HepG2 (cell line): Measurements from ENCODE around the gene MAP3K4. TPM values are rescaled to one million over a fixed set of nuclear protein-coding genes. Genes with fewer than 3 reads are reported as not detected.

Source experiments
- ATAC-seq: fragments of 200-7000 bp; cut with Tn5 transposase; 3 replicates; pipeline ENCODE4 v1.9.1; 2020; ENCODE audit warnings: mild to moderate bottlenecking, moderate library complexity
- BruUV-seq: library from RNA; stranded (reverse); fragments of 400-500 nt; replicated peaks from 2 replicates; lab custom pipeline; 2021; lab: Mats Ljungman, UMichigan
- CTCF ChIA-PET: fragments of 300-600 bp; formaldehyde crosslinking; extraction: SDS; loops from one replicate; lab custom pipeline; 2021; ENCODE audit warnings: low total read pairs, inconsistent platforms, low intra/inter-chr PET ratio; lab: Yijun Ruan, JAX
- POLR2A ChIA-PET: fragments of 350-600 bp; sonication (Branson Sonifier 250); formaldehyde crosslinking; loops from one replicate; lab custom pipeline; 2020; ENCODE audit warnings: antibody characterized with exemption, inconsistent platforms; lab: Yijun Ruan, JAX
- DNase-seq: peaks from one replicate; pipeline ENCODE4 v3.0.0-alpha.2; 2015; ENCODE audit warnings: low spot score
- FAIRE-seq: peaks from 3 replicates; lab custom pipeline; 2011; peaks lifted over from hg19 to GRCh38; lab: Jason Lieb, UNC
- H2AFZ ChIP-seq: one replicate; pipeline ENCODE4 v1.6.1; 2011; ENCODE audit warnings: low read length, inconsistent platforms
- H3K27ac ChIP-seq: fragments of 300-600 bp; 3 replicates; pipeline ENCODE4 v1.8.0; 2011; ENCODE audit warnings: mixed run types, mild to moderate bottlenecking, mixed read lengths, low read length, inconsistent platforms; ENCODE audit not compliant: insufficient read depth; ENCODE audit errors: extremely low read length
- H3K27me3 ChIP-seq, 2 experiments: fragments of 200-600 bp in 1 of 2; 2 replicates in 1 of 2; 3 replicates in 1 of 2; pipeline versions ENCODE4 v1.6.0 to v1.8.0; 2011; ENCODE audit warnings: low read length in 2 of 2, mild to moderate bottlenecking in 2 of 2, moderate library complexity in 2 of 2, inconsistent platforms in 1 of 2; ENCODE audit not compliant: insufficient read depth in 2 of 2, control insufficient read depth in 1 of 2
- H3K36me3 ChIP-seq, 2 experiments: fragments of 200-600 bp in 1 of 2; replicated peaks in 1 of 2; 2 replicates in 1 of 2; 3 replicates in 1 of 2; pipeline versions ENCODE4 v1.5.1 to v1.8.0; 2011; ENCODE audit warnings: low read length in 2 of 2, inconsistent platforms in 1 of 2; ENCODE audit not compliant: insufficient read depth in 2 of 2, control insufficient read depth in 1 of 2
- H3K4me1 ChIP-seq: 2 replicates; pipeline ENCODE4 v1.5.1; 2012; ENCODE audit warnings: low read length, inconsistent platforms; ENCODE audit not compliant: insufficient read depth
- H3K4me2 ChIP-seq: 2 replicates; pipeline ENCODE4 v1.6.0; 2011; ENCODE audit warnings: low read depth, low read length, inconsistent platforms
- H3K4me3 ChIP-seq, 3 experiments: fragments of 200-600 bp in 1 of 3; sonication (generic), shearing (Covaris generic) in 1 of 3; replicated peaks in 1 of 3; 2 replicates each; pipeline ENCODE4 v1.5.1; 2011 to 2016; ENCODE audit warnings: low read length in 3 of 3, inconsistent platforms in 2 of 3, low read depth in 2 of 3, mild to moderate bottlenecking in 2 of 3, control low read depth in 1 of 3, mixed read lengths in 1 of 3; ENCODE audit not compliant: insufficient read depth in 1 of 3
- H3K79me2 ChIP-seq: one replicate; pipeline ENCODE4 v1.6.1; 2011; ENCODE audit warnings: low read length, inconsistent platforms; ENCODE audit not compliant: insufficient read depth
- H3K9ac ChIP-seq: 2 replicates; pipeline ENCODE4 v1.6.0; 2011; ENCODE audit warnings: mild to moderate bottlenecking, low read depth, low read length, inconsistent platforms; ENCODE audit not compliant: insufficient read depth
- H3K9me3 ChIP-seq: 2 replicates; pipeline ENCODE4 v1.5.1; 2012; ENCODE audit warnings: mild to moderate bottlenecking, low read length
- H4K20me1 ChIP-seq: 2 replicates; pipeline ENCODE4 v1.6.0; 2011; ENCODE audit warnings: inconsistent platforms, mild to moderate bottlenecking, low read length, moderate library complexity; ENCODE audit not compliant: insufficient read depth
- ARID2 ChIP-seq: sonication (generic); formaldehyde crosslinking; IDR thresholded peaks from 2 replicates; pipeline ENCODE4 v1.8.1; 2022; ENCODE audit warnings: mild to moderate bottlenecking, missing genetic modification reagents, borderline replicate concordance
- ASH2L ChIP-seq: fragments of 300-600, 200-600 bp; sonication (generic); IDR thresholded peaks from 2 replicates; pipeline ENCODE4 v1.7.0; 2017; ENCODE audit warnings: low read depth, mild to moderate bottlenecking, moderate library complexity, mixed read lengths, low read length; ENCODE audit not compliant: insufficient read length
- GABPB1 ChIP-seq: IDR thresholded peaks from 2 replicates; pipeline ENCODE4 v1.6.1; 2016; ENCODE audit warnings: mild to moderate bottlenecking, missing genetic modification reagents, moderate library complexity, missing compliant biosample characterization
- GLI4 ChIP-seq: sonication (generic); formaldehyde crosslinking; IDR thresholded peaks from 2 replicates; pipeline ENCODE4 v1.5.1; 2020; ENCODE audit warnings: missing genetic modification reagents, mild to moderate bottlenecking, moderate library complexity, borderline replicate concordance
- GTF3A ChIP-seq: sonication (generic); formaldehyde crosslinking; conservative IDR thresholded peaks from 2 replicates; pipeline ENCODE4 v1.4.0; 2020; ENCODE audit warnings: mild to moderate bottlenecking, missing genetic modification reagents
- IKZF4 ChIP-seq: sonication (generic); formaldehyde crosslinking; IDR thresholded peaks from 2 replicates; pipeline ENCODE4 v1.5.1; 2020; ENCODE audit warnings: borderline replicate concordance, mild to moderate bottlenecking, low read depth, missing genetic modification reagents; ENCODE audit errors: not compliant biosample characterization
- PAF1 ChIP-seq: IDR thresholded peaks from 2 replicates; pipeline ENCODE4 v1.6.1; 2016; ENCODE audit warnings: missing genetic modification reagents, missing compliant biosample characterization
- POLR2G ChIP-seq: fragments of 200-400 bp; formaldehyde crosslinking; IDR thresholded peaks from 2 replicates; pipeline ENCODE4 v1.6.1; 2018; ENCODE audit warnings: mild to moderate bottlenecking, low read depth, low read length, moderate library complexity
- RBAK ChIP-seq: sonication (generic); formaldehyde crosslinking; IDR thresholded peaks from 2 replicates; pipeline ENCODE4 v1.5.1; 2020; ENCODE audit warnings: mild to moderate bottlenecking, missing genetic modification reagents
- RCOR2 ChIP-seq: IDR thresholded peaks from 2 replicates; pipeline ENCODE4 v1.6.1; 2016; ENCODE audit warnings: missing biosample characterization, missing genetic modification reagents
- SALL2 ChIP-seq: sonication (generic); formaldehyde crosslinking; IDR thresholded peaks from 2 replicates; pipeline ENCODE4 v1.8.1; 2023; ENCODE audit warnings: mild to moderate bottlenecking, missing genetic modification reagents, inconsistent platforms
- SCMH1 ChIP-seq: sonication (generic); formaldehyde crosslinking; IDR thresholded peaks from 2 replicates; pipeline ENCODE4 v1.9.0; 2021; ENCODE audit warnings: missing genetic modification reagents, mild to moderate bottlenecking, borderline replicate concordance
- ZBTB1 ChIP-seq: sonication (generic); formaldehyde crosslinking; IDR thresholded peaks from 2 replicates; pipeline ENCODE4 v1.4.0; 2020; ENCODE audit warnings: missing genetic modification reagents, borderline replicate concordance
- ZNF207 ChIP-seq: fragments of 450-650 bp; IDR thresholded peaks from 2 replicates; pipeline ENCODE4 v1.6.1; 2016; ENCODE audit warnings: antibody characterized with exemption, borderline replicate concordance
- ZNF841 ChIP-seq: sonication (generic); formaldehyde crosslinking; IDR thresholded peaks from 2 replicates; pipeline ENCODE4 v1.8.1; 2023; ENCODE audit warnings: missing genetic modification reagents, borderline replicate concordance
- WGBS: methylation state at CpG from one replicate; pipeline ENCODE4 v1.1.6; 2017; ENCODE audit warnings: low lambda C conversion rate; 5-methylcytosine and 5-hydroxymethylcytosine counted together
- in situ Hi-C: cut with HindIII; loops from 2 replicates; pipeline ENCODE4 v1.10.0; 2017; ENCODE audit warnings: low pct_unique_long_range_greater_than_20kb; ENCODE audit not compliant: extremely low pct_ligation_motif_present
- intact Hi-C: fragments of 100-400 bp; cut with micrococcal nuclease; formaldehyde crosslinking; loops from one replicate; pipeline ENCODE4 v1.10.0; 2022; ENCODE audit not compliant: unreplicated experiment
- polyA plus RNA-seq, 8 experiments: library from polyadenylated mRNA; depleted of rRNA in 3 of 8; stranded (reverse) in 7 of 8; unstranded in 1 of 8; fragments of >200 nt; fragmentation: Illumina TruSeq in 4 of 8; extraction: Trizol in 4 of 8; gene quantifications; 2 replicates each; pipeline versions ENCODE4 v1.2.1 to v1.2.3, GENCODE V29; 2011 to 2016; ENCODE audit warnings: low read depth in 4 of 8, missing spikeins in 1 of 8, mixed read lengths in 1 of 8; ENCODE audit not compliant: insufficient read depth in 1 of 8
- total RNA-seq, 5 experiments: library from RNA; depleted of rRNA; stranded (reverse); fragments of >200 nt; fragmentation: Illumina TruSeq; extraction: Trizol; gene quantifications; 2 replicates each; pipeline ENCODE4 v1.2.3, GENCODE V29; 2016; ENCODE audit warnings: low read depth in 1 of 5
- TF ChIP-seq, protein P1 (sequence below): IDR thresholded peaks from 2 replicates; pipeline ENCODE4 v1.6.1; 2016; ENCODE audit warnings: missing genetic modification reagents, missing compliant biosample characterization
- TF ChIP-seq, protein P2 (sequence below): sonication (generic); formaldehyde crosslinking; IDR thresholded peaks from 2 replicates; pipeline ENCODE4 v1.5.1; 2020; ENCODE audit warnings: mild to moderate bottlenecking, missing genetic modification reagents, moderate library complexity
- TF ChIP-seq, protein P3 (sequence below): sonication (generic); formaldehyde crosslinking; IDR thresholded peaks from 2 replicates; pipeline ENCODE4 v1.8.1; 2022; ENCODE audit warnings: mild to moderate bottlenecking, missing genetic modification reagents

MAP3K4 gene
- total and polyA plus RNA-seq, 2 of the 13 experiments (the other 11 are each of a cell fraction or from before 2014, with no cell fraction given), result 12.9 to 33.6 TPM

DNA sequence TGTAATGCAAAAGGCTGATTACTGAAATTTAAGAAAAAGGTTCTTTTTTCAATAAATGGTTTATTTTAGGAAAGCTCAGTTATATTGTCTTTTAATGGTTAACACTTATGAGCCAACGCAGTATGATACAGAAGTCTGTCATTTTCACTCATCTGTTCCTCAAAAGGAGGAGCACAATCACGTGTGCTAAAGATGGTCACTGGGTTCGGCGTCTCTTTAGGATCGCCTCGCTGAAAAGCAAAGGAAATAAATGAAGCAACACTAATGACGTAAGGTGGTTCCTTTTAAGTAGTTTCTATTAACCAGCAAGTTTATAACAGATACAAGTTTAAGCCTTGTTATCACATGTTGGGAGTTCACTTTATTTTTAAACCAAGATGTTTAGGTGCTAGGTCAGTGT lies 125.7 kb downstream of the MAP3K4 start:
- in situ Hi-C loops (no loop called here), intact Hi-C loops (no loop called here)
- no TSS peak for BruUV-seq
- POLR2A ChIA-PET, result no interaction called here
- no peak for ATAC-seq
- no peak overlapping the region for H3K4me2 ChIP-seq
- no peaks in the 10 kb centered on the region for H4K20me1 ChIP-seq
- peaks cover 9 to 61% of the 10 kb centered on the region in 2 experiments; a peak in 4 of 5 replicates for H3K36me3 ChIP-seq
- H3K4me1 ChIP-seq, result no peaks in the 10 kb centered on the region
- no peak overlapping the region for H3K27ac ChIP-seq
- FAIRE-seq, result no peak
- no peak for DNase-seq
- H3K9ac ChIP-seq, result no peak overlapping the region
- H3K27me3 ChIP-seq, result no peaks in the 10 kb centered on the region
- no peak overlapping the region for H2AFZ ChIP-seq
- H3K4me3 ChIP-seq, result no peak overlapping the region
- peaks cover 16% of the 10 kb centered on the region; the same call in 1 of the 2 replicates for H3K9me3 ChIP-seq
- 99% methylated on average over 7 of the region's 7 CpGs for WGBS
- TF ChIP-seq RBAK (CRISPR knock-in tag), result no peak
- no peak for TF ChIP-seq RCOR2 (CRISPR knock-in tag)
- no peak for TF ChIP-seq GTF3A (CRISPR knock-in tag)
- TF ChIP-seq, protein P1, sequence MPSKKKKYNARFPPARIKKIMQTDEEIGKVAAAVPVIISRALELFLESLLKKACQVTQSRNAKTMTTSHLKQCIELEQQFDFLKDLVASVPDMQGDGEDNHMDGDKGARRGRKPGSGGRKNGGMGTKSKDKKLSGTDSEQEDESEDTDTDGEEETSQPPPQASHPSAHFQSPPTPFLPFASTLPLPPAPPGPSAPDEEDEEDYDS (CRISPR knock-in tag), result no peak
- TF ChIP-seq GLI4 (CRISPR knock-in tag), result no peak
- TF ChIP-seq SCMH1 (CRISPR knock-in tag), result no peak
- TF ChIP-seq ZNF207, result no peak
- no peak for TF ChIP-seq ZNF841 (CRISPR knock-in tag)
- no peak for TF ChIP-seq ZBTB1 (CRISPR knock-in tag)
- no peak for TF ChIP-seq SALL2 (CRISPR knock-in tag)
- no peak for TF ChIP-seq ARID2 (CRISPR knock-in tag)
- no peak for TF ChIP-seq IKZF4 (CRISPR knock-in tag)
- TF ChIP-seq, protein P2, sequence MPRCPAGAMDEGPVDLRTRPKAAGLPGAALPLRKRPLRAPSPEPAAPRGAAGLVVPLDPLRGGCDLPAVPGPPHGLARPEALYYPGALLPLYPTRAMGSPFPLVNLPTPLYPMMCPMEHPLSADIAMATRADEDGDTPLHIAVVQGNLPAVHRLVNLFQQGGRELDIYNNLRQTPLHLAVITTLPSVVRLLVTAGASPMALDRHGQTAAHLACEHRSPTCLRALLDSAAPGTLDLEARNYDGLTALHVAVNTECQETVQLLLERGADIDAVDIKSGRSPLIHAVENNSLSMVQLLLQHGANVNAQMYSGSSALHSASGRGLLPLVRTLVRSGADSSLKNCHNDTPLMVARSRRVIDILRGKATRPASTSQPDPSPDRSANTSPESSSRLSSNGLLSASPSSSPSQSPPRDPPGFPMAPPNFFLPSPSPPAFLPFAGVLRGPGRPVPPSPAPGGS (CRISPR knock-in tag), result no peak
- TF ChIP-seq, protein P3, sequence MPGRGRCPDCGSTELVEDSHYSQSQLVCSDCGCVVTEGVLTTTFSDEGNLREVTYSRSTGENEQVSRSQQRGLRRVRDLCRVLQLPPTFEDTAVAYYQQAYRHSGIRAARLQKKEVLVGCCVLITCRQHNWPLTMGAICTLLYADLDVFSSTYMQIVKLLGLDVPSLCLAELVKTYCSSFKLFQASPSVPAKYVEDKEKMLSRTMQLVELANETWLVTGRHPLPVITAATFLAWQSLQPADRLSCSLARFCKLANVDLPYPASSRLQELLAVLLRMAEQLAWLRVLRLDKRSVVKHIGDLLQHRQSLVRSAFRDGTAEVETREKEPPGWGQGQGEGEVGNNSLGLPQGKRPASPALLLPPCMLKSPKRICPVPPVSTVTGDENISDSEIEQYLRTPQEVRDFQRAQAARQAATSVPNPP, result no peak
- TF ChIP-seq POLR2G, result no peak
- TF ChIP-seq PAF1 (CRISPR knock-in tag), result no peak
- no peak for TF ChIP-seq ASH2L
- TF ChIP-seq GABPB1 (CRISPR knock-in tag), result no peak
- TF ChIP-seq, all 625 proteins: peak for 0
- H3K79me2 ChIP-seq, result no peaks in the 10 kb centered on the region
- CTCF ChIA-PET, result no interaction called here
